ENCODE measurements around the gene ERG.
A peak's percentile ranks its signal among the peaks of the same experiment; 100 is the strongest.

Gene ERG

GRCh38 chr21:38439957-38440356, 58.3 kb downstream of the ERG start:
- H3K27me3 Mint-ChIP-seq: peaks cover 20% of the 10 kb centered on the region
- no peak for ATAC-seq
- peaks cover 6% of the 10 kb centered on the region for H3K4me1 Mint-ChIP-seq
- H3K36me3 Mint-ChIP-seq: no peaks in the 10 kb centered on the region
- peaks cover 2% of the 10 kb centered on the region for H3K9me3 Mint-ChIP-seq
- H3K27ac Mint-ChIP-seq: no peak overlapping the region
- no peak overlapping the region for H3K4me3 Mint-ChIP-seq

- ATAC-seq: no peak
- Mint-ChIP-seq H3K27ac (no peak overlapping the region), H3K27me3 (peaks cover 20% of the 10 kb centered on the region), H3K36me3 (no peaks in the 10 kb centered on the region), H3K4me1 (peaks cover 6% of the 10 kb centered on the region), H3K4me3 (no peak overlapping the region), H3K9me3 (peaks cover 2% of the 10 kb centered on the region)
Observed at GRCh38 chr21:38439426-38439825, 58.9 kb downstream of the ERG start.

DNA sequence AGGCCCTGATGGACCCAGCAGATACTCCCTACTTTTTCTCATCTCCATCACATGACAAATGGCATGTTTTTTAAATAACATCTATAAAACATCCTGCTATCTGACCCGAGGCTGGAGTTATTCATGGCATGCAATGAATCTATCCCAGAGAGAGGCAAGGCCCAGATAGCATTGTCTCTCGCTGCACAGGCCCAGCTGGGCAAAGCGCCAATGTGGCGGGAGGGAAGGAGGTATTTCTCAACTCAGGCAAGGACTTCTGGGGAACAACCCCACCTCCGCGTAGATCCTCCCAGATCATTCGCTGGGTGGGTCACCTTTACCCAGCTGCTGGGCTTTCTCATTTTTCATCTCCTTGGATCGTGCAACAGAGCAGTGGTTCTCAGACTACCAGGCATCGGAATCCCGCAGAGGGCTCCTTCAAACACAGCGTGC, 59.8 kb downstream of the ERG start:
- Mint-ChIP-seq H3K9me3 (peaks cover 2% of the 10 kb centered on the region), H3K4me1 (peaks cover 6% of the 10 kb centered on the region), H3K36me3 (no peaks in the 10 kb centered on the region), H3K27me3 (peaks cover 20% of the 10 kb centered on the region), H3K4me3 (no peak overlapping the region), H3K27ac (no peak overlapping the region)
- no peak for ATAC-seq

DNA sequence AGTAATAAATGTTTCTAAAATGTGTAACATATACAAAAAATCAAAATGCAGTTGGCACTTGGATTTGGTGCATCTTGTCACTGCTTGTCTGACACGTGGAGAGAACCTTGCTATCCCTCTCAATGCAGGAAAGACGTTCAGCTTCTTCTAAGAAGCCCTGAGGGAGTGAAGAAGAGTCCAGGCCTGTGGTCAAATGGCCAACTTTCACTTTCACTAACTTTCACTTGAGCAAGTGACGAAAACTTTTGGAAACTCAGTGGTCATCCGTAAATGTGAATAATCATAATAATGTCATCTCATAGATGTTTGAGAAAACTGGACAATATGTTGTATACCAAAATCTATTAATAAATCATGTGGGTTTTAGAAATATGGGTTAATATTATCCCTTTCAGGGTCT, 61.9 kb downstream of the ERG start:
- Mint-ChIP-seq H3K27me3 (peaks cover 20% of the 10 kb centered on the region), H3K4me1 (peaks cover 6% of the 10 kb centered on the region), H3K27ac (no peak overlapping the region), H3K9me3 (peaks cover 2% of the 10 kb centered on the region), H3K36me3 (no peaks in the 10 kb centered on the region), H3K4me3 (no peak overlapping the region)
- no peak for ATAC-seq

- Mint-ChIP-seq H3K27ac (no peak overlapping the region), H3K36me3 (no peaks in the 10 kb centered on the region), H3K27me3 (peaks cover 20% of the 10 kb centered on the region), H3K9me3 (peaks cover 2% of the 10 kb centered on the region), H3K4me3 (no peak overlapping the region), H3K4me1 (peaks cover 6% of the 10 kb centered on the region)
- ATAC-seq: no peak
Observed at GRCh38 chr21:38434913-38435533, 63.3 kb downstream of the ERG start.

DNA sequence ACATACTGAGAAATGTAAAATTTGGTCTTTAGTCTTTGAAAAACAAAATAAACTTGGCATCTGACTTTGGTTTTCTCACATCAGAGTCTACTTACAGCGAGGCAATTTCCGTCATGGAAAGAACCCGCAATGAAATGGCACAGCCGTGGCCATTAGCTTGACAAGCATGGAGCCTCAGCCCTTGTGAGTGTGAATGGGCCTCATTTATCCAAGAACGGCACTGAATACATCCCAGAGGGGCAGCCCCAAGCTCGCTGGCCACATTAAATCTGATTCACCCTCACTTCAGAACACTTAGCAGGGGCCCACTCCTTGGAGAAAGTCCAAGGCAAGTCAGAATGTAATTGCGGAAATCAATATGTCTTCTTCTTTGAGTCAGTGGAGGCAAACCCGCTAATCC, 64.8 kb downstream of the ERG start:
- H3K4me3 Mint-ChIP-seq: no peak overlapping the region
- no peaks in the 10 kb centered on the region for H3K36me3 Mint-ChIP-seq
- H3K9me3 Mint-ChIP-seq: peaks cover 2% of the 10 kb centered on the region
- no peak for ATAC-seq
- H3K27ac Mint-ChIP-seq: no peak overlapping the region
- peaks cover 6% of the 10 kb centered on the region for H3K4me1 Mint-ChIP-seq
- peaks cover 11% of the 10 kb centered on the region for H3K27me3 Mint-ChIP-seq

DNA sequence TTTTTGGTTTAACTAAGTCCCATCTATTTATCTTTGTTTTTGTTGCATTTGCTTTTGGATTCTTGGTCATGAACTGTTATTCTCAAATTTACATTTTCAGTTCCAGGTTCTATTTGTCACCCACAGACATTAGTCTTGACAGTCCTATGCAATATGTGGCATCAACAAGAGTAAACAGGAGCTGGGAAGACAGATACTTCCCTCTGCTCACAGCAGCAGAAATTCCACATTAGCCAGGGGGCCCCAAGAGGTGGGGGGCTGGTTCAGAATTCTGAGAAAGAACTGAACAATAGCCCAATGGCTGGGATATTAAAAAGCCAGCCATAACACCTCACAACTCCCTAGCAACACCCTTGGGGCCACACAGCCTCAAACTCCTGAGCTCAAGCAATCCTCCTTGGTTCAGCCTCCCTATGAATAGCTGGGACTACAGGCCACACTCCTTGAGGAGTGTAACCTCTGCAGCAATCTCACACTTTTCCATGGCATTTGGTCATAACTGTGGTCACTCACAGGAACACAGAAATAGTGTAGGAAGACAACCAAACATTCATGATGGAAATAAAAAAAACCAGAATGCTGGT, 67.8 kb downstream of the ERG start:
- H3K27ac Mint-ChIP-seq: no peak overlapping the region

DNA sequence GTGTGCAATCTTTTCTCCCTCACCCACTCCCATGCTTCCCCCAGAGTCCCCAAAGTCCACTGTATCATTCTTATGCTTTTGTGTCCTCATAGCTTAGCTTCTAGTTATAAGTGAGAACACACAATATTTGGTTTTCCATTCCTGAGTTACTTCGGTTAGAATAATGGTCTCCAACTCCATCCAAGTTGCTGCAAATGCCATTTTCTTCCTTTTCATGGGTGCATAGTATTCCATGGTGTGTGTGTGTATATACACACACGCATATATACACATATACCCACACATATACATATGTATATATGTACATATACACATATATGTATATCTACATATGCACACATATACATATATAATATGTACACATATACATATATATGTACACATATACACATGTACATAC, 69.3 kb downstream of the ERG start:
- H3K27me3 Mint-ChIP-seq: no peaks in the 10 kb centered on the region

More for the DNA sequence above, 67.8 kb downstream of the ERG start:
- Mint-ChIP-seq H3K4me1 (peaks cover 4% of the 10 kb centered on the region), H3K27me3 (no peaks in the 10 kb centered on the region), H3K36me3 (no peaks in the 10 kb centered on the region), H3K9me3 (no peaks in the 10 kb centered on the region), H3K4me3 (no peak overlapping the region)
- ATAC-seq: no peak

DNA sequence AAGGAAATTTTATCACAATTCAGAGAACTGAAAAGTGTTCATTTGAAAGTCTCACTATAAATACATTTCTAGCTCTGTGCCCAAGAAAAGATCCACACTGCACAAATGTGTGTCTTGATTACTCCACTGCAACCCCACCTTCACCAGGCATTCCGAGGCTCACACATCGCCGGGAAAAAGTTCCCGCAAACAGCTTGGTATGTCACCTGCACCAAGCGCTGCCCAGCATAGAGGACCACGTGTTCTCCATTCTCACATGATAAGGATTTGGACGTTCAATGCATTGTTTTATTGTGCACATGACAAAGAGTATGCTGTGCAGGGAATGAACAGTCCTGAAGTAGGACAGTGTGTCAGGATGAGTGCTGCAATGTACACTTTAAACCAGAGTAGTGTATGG, 70.1 kb downstream of the ERG start:
- H3K9me3 Mint-ChIP-seq: no peaks in the 10 kb centered on the region
- no peak overlapping the region for H3K27ac Mint-ChIP-seq
- H3K4me1 Mint-ChIP-seq: no peaks in the 10 kb centered on the region
- H3K4me3 Mint-ChIP-seq: no peak overlapping the region
- H3K36me3 Mint-ChIP-seq: no peaks in the 10 kb centered on the region
- no peak for ATAC-seq
- no peaks in the 10 kb centered on the region for H3K27me3 Mint-ChIP-seq

More for the DNA sequence above, 69.3 kb downstream of the ERG start:
- Mint-ChIP-seq H3K36me3 (no peaks in the 10 kb centered on the region), H3K4me3 (no peak overlapping the region), H3K9me3 (no peaks in the 10 kb centered on the region), H3K27ac (no peak overlapping the region), H3K4me1 (no peaks in the 10 kb centered on the region)
- ATAC-seq: no peak

DNA sequence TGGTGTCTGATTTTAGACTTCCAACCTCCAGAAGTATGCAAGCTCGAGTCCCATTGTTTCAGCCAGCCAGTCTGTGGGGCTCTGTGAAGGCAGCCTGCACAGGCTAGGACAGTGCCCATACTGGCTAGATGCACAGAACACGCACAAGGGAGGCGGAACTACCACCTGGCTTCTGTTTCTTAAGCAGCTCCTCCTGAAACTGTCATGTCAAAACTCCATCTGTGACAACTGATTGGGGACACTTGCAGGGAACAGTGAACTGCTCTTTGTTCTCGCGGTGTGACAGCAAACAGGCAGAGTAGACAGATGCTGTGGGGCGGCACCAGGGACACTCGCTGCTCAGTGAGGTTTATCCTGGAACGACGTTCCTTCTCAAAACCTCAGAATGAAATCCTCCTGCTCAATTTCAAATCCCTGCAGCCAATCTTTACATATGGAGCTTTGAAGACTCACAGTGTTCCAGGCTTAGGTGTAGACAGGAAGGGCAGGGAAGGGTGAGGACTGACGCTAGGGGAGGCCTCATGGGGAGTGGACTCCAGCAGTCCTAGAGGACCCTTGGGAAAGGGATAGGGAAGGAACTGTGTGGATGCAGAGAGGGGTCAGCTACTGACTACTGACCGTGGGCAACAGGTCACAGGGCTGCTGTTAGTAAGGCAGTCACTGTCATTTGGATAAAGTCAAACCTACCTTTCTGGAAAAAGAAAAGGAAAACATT, 73.8 kb downstream of the ERG start:
- Mint-ChIP-seq H3K36me3 (no peaks in the 10 kb centered on the region), H3K27me3 (no peaks in the 10 kb centered on the region), H3K4me1 (no peaks in the 10 kb centered on the region), H3K4me3 (no peak overlapping the region), H3K27ac (no peak overlapping the region), H3K9me3 (no peaks in the 10 kb centered on the region)
- ATAC-seq: peak; percentile 28

DNA sequence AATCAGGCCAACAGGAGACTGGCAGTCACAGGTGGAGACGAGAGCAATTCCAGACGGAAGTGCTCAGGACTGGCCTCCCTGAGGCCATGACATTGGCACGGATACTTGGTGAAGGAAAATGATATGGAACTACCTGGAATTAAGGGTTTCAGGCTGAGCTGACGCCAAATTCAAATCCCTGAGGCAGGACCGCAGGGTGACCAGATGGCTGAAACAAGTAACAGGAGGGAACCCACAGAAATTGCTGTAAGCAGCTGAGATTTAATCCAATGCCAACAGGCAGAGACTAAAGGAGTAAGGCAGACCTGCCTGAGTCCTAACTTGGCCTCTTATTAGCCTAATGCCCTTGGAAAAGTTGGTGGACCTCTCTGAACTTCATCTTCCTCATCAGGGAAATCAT, 76.2 kb downstream of the ERG start:
- no peaks in the 10 kb centered on the region for H3K27me3 Mint-ChIP-seq

DNA sequence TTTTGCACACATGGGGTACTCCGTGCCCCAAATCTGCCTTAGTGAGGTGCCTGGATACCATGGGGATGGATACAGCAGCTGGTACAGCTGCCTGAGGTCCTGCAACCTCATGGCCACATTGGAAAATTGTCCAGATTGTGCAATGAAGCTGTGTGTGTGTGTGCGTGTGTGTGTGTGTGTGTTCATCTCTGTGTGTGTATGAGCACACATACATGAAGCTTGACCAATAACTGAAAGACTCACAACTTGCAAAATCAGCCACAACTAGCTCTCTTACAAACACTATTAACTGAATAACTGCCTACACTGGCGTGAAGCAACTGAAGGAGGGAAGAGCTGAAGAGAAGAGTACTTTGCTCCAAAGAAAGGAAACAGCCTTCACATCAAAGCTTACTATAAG, 78.1 kb downstream of the ERG start:
- Mint-ChIP-seq H3K27ac (no peak overlapping the region), H3K9me3 (no peaks in the 10 kb centered on the region), H3K4me1 (no peaks in the 10 kb centered on the region), H3K4me3 (no peak overlapping the region), H3K27me3 (no peaks in the 10 kb centered on the region), H3K36me3 (no peaks in the 10 kb centered on the region)
- ATAC-seq: no peak

More for the DNA sequence above, 76.2 kb downstream of the ERG start:
- Mint-ChIP-seq H3K27ac (no peak overlapping the region), H3K4me1 (no peaks in the 10 kb centered on the region), H3K4me3 (no peak overlapping the region), H3K9me3 (no peaks in the 10 kb centered on the region), H3K36me3 (no peaks in the 10 kb centered on the region)
- ATAC-seq: no peak

DNA sequence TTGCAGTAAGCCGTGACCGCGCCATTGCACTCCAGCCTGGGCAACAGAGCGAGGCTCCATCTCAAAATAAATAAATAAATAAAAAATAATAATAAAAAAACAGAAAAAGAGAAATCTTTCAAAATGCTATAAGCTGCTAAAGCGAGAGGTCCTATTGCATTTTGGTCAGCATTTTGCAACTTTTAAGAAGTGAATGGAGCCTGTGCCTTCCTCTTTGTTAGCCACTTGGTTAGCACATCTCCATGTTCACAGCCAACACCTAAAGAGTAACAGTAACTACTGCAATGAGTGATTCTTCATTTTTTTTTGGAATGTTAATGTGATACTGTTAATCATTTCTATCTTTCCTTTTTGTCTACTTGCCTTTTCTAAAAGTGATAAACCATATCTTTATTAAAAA, 80.6 kb downstream of the ERG start:
- no peak for ATAC-seq
- H3K27me3 Mint-ChIP-seq: no peaks in the 10 kb centered on the region
- H3K36me3 Mint-ChIP-seq: no peaks in the 10 kb centered on the region
- H3K4me3 Mint-ChIP-seq: no peak overlapping the region
- H3K9me3 Mint-ChIP-seq: no peaks in the 10 kb centered on the region
- no peaks in the 10 kb centered on the region for H3K4me1 Mint-ChIP-seq
- no peak overlapping the region for H3K27ac Mint-ChIP-seq

GRCh38 chr21:38416791-38417190, 81.5 kb downstream of the ERG start:
- Mint-ChIP-seq H3K27ac (no peak overlapping the region), H3K27me3 (no peaks in the 10 kb centered on the region), H3K9me3 (peaks cover 6% of the 10 kb centered on the region), H3K4me1 (no peaks in the 10 kb centered on the region), H3K36me3 (no peaks in the 10 kb centered on the region), H3K4me3 (no peak overlapping the region)
- ATAC-seq: no peak

- Mint-ChIP-seq H3K4me3 (no peak overlapping the region), H3K27me3 (no peaks in the 10 kb centered on the region), H3K4me1 (no peaks in the 10 kb centered on the region), H3K27ac (no peak overlapping the region), H3K36me3 (no peaks in the 10 kb centered on the region), H3K9me3 (peaks cover 6% of the 10 kb centered on the region)
- ATAC-seq: no peak
Observed at GRCh38 chr21:38413958-38414548, 84.2 kb downstream of the ERG start.

DNA sequence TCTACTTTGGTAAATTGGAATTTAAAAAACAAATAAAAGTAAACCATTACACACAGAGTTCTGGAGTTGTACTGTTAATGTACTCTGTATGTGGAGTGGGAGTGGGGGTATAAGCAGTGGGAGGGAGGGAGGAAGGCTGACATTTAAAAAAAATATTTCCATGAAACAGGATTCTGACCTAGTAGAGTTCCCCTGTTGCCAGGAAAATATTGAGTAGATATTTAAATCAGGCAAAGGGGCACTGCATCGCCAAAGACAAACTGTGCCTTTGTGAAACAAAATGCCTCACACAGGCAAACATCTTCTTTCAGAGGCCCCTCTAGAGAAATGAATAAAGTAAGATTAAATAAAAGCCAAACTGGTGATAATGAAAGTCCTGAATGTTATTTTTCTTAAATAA, 87.8 kb downstream of the ERG start:
- H3K27me3 Mint-ChIP-seq: no peaks in the 10 kb centered on the region
- ATAC-seq: no peak

More for the DNA sequence above, 87.8 kb downstream of the ERG start:
- H3K27ac Mint-ChIP-seq: no peak overlapping the region
- H3K36me3 Mint-ChIP-seq: no peaks in the 10 kb centered on the region
- no peaks in the 10 kb centered on the region for H3K4me1 Mint-ChIP-seq
- H3K4me3 Mint-ChIP-seq: no peak overlapping the region
- peaks cover 6% of the 10 kb centered on the region for H3K9me3 Mint-ChIP-seq

Data from stimulated activated memory B cell treated with anti-CD40 and anti-IgM and Interleukin-4, amounts not matched to agents 10 μg/mL and 1 μg/mL and 100 μg/mL, for 72 hours (primary cell).